ENCODE measurements around the gene MARCHF11.

MARCHF11 gene

GRCh38 chr5:16049761-16050160 is 129.8 kb downstream of the MARCHF11 start:
- DNase-seq = no peak

GRCh38 chr5:16048132-16048531 is 131.5 kb downstream of the MARCHF11 start:
- no peak for DNase-seq

DNA sequence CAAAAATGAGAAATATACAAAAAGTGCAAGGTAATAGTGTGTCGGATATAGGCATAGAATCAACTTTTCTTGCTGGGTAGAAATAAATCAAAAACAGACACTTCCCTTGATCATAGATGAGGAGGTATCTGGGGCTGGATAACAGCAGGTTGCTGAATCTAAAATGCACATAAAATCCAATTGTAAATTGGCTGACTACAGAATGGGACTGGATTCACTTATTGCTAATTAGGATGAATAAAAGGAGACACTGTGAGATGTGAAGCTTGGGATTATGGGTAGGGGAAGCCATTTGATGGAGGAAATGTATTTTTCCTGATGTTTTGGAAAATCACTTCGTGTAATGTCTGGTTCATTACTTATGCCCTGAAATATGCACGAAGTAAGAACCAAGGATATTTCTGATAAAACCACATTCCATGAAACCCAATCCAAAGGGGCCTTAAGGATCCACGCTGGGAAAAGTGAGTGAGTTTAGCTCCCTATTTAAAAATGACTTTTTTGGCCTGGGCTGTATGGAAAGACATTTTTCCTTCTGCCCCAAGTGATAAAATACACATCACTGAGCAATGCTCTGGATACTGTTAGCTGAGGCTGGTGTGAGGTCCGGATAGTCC is 136.1 kb downstream of the MARCHF11 start:
- DNase-seq = no peak

DNA sequence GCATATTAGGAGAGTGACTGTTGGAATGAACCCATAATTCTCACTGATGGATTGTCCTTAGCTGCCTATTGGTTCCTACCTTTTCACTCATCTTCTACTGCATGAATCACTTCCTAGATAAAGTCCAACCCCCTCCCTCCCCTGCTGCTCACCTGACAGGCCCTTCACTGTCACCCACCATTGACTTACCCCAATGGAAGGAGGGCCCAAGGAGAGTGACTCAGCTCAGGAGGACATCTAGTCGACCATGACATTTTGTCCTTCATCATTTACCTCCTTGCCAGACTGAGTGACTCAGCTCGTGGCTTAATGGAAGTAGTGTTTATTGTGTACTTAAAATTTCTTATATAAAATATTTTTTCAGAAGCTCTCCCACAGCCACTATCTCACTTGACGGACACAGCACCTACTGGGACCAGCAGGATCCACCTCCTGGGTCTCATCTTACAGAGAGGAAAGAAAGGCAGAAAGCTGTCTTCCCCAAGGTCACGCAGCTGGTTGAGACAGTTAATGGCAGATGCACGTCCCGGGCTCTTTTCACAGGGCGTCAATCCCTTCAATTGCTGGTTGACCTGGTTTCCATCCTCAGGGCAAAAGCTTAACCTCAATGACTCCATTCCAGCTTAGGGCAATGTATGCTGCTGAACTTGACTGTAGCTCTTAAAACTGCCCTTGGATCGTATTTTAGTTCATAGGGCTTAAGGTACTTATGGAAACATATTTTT is 142.3 kb downstream of the MARCHF11 start:
- no peak for DNase-seq

DNA sequence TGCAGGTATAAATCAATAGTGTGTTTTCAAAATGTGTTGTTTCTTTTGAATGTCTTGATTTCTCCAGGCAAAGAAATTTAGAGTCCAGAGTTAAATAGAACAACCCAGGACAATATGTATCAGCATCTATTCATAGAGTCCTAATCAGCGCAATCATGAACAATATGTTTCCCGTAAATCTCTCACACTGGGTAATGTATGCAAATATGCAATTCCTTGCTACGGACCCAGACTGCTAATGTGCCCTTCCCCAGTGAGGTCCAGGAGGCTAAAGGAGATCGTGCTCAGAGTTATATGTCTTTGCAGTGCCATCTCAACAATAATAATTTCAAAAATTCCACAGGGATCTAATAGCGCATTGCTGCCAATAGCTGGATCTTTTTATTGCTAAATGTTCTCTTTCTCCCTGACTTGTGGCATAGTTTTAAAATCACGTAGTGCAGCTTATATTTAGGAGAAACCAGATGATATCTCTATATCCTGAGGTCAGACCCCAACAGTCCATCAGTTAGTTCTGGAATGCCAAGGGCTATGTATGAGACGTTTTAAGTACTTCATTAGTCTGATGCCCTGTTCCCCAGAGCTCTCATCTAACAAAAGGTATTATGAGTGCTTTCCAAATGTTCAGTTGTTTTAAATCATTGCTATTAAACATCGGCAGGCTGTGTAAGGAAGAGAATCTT is 145.1 kb downstream of the MARCHF11 start:
- no peak for DNase-seq

- DNase-seq = no peak
These were observed 146.2 kb downstream of the MARCHF11 start for GRCh38 chr5:16033187-16033925.

DNA sequence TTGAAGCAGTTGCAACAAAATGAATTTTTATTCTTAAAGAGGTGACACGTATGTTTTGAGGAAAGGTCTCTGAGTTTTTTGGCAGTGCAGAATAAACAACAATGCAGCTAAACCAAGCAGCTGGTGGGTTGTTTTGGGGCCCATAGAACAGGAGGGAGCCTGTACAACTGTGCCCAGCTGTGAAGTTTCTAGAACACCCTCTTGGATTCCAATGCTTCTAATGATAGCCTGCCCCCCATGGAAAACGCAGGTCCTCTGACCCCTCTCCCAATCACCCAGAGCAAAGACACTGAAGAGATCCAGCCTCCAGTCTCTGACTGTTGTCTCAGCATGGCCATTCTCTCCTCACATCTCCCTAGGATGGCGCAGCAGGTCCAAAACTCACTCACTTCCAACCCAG is 150.9 kb downstream of the MARCHF11 start:
- DNase-seq = no peak

- no peak for DNase-seq
These were observed 153.9 kb downstream of the MARCHF11 start for GRCh38 chr5:16025681-16026080.

DNA sequence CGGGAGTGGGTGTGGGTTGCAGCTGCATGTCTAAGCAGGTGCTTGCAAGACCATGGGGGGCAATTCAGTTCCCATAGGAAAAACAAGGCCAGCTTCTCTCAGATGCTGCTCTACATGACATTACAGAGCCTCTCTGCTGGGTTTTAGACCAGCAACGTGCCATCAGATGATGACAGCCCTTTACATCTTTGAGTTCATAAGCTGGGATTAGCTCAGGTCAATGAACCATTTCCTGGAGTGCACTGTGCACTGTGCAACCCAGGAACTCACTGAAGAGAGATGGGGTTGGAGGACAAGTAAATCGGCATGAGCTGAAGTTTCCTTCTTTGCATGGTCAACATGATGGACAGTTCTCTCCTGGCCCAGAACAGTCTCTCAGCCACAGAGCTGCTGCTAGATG is 160.6 kb downstream of the MARCHF11 start:
- DNase-seq = no peak

DNA sequence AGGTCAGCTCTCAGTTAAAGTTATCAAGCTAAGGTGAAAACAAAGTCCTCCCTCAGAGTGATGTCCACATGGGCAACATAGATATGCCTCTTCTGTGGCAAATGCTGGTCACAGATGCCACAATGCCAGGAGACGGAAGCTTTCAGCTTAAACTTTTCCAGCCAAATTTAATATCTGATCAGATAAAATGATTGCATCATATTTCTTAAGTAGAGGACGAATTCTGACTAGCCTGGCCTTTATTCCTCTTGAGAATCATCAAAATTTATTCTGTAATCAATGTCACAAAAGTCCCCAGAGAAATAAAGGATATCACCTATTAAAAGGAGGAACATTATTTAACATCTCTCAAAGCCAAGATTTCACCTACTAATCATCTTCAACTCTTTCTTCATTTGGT is 161.9 kb downstream of the MARCHF11 start:
- DNase-seq = no peak

Measured in hematopoietic multipotent progenitor cell treated with erythropoietin and hydrocortisone succinate and interleukin-3 and kit ligand, for 6 days (in vitro differentiated cells).